Lower lobe of right lung (tissue), 2 donors: ENCODE results near the gene PTP4A2. TPM values are rescaled to one million over a fixed set of nuclear protein-coding genes. Genes with fewer than 3 reads are reported as not detected.

Experiments
- ATAC-seq, 2 donors: fragments of 200-7000 bp; cut with Tn5 transposase; one replicate each; pipeline ENCODE4 v1.9.1; 2020 to 2022; ENCODE audit warnings: mild to moderate bottlenecking in 2 of 2, moderate library complexity in 2 of 2
- DNase-seq: peaks from one replicate; pipeline ENCODE4 v3.0.0-alpha.2; 2020
- H3K27ac ChIP-seq: fragments of 200-600 bp; one replicate; pipeline ENCODE4 v1.8.0; 2022
- H3K27me3 ChIP-seq: fragments of 200-600 bp; one replicate; pipeline ENCODE4 v1.8.0; 2022; ENCODE audit warnings: low read depth
- H3K36me3 ChIP-seq: fragments of 200-600 bp; one replicate; pipeline ENCODE4 v1.8.0; 2022; ENCODE audit warnings: mild to moderate bottlenecking
- H3K4me1 ChIP-seq: fragments of 200-600 bp; one replicate; pipeline ENCODE4 v1.8.0; 2022
- H3K4me3 ChIP-seq: fragments of 200-600 bp; one replicate; pipeline ENCODE4 v1.8.0; 2022; ENCODE audit warnings: mild to moderate bottlenecking
- H3K9me3 ChIP-seq: fragments of 200-600 bp; one replicate; pipeline ENCODE4 v1.8.0; 2022
- intact Hi-C: fragments of 100-400 bp; cut with DNase I; formaldehyde crosslinking; loops from one replicate; pipeline ENCODE4 v1.11.0; 2022
- total RNA-seq: library from RNA; stranded (reverse); fragmentation: NEBNext Ultra II Directional; extraction: Animal tissue kit (Norgen Biotek cat#: 25700); gene quantifications from one replicate; pipeline ENCODE4 v1.2.1, GENCODE V29; 2021
- TF ChIP-seq, protein P1 (sequence below): fragments of 200-600 bp; IDR thresholded peaks from one replicate; pipeline ENCODE4 v1.8.0; 2022; ENCODE audit warnings: antibody characterized with exemption, mild to moderate bottlenecking
- donor health status: DM: no; HTN: yes; CAD: no; lungs with severe emphysema.

The PTP4A2 gene
- total RNA-seq, 1 donor from 2014 or later, result 205 TPM

DNA sequence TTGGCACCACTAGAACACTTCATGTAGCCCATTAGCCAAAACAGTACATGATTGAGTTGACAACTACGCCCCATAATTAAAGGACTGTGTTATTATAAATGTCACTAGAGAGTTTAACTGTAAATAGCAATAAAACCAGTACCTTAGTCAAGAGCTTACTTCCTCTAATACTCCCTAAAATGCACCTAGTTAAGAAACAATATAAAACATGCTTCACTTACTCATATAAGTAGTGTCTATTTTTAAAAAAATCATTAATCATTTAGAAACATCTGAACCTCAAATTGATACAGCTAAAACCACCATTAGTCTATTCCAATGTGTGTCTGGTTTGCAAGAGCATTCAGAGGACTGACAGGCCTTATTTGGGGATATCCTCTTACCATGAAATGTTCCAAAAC lies 25.3 kb downstream of the PTP4A2 start:
- Histone ChIP-seq H3K4me3 (no peak overlapping the region), H3K9me3 (no peaks in the 10 kb centered on the region), H3K27ac (no peak overlapping the region), H3K36me3 (peaks cover 84% of the 10 kb centered on the region), H3K27me3 (no peaks in the 10 kb centered on the region), H3K4me1 (peaks cover 38% of the 10 kb centered on the region)
- DNase-seq (no peak), ATAC-seq (no peak)
- TF ChIP-seq, protein P1, sequence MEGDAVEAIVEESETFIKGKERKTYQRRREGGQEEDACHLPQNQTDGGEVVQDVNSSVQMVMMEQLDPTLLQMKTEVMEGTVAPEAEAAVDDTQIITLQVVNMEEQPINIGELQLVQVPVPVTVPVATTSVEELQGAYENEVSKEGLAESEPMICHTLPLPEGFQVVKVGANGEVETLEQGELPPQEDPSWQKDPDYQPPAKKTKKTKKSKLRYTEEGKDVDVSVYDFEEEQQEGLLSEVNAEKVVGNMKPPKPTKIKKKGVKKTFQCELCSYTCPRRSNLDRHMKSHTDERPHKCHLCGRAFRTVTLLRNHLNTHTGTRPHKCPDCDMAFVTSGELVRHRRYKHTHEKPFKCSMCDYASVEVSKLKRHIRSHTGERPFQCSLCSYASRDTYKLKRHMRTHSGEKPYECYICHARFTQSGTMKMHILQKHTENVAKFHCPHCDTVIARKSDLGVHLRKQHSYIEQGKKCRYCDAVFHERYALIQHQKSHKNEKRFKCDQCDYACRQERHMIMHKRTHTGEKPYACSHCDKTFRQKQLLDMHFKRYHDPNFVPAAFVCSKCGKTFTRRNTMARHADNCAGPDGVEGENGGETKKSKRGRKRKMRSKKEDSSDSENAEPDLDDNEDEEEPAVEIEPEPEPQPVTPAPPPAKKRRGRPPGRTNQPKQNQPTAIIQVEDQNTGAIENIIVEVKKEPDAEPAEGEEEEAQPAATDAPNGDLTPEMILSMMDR, result no peak
- intact Hi-C loops, result no loop called here

DNA sequence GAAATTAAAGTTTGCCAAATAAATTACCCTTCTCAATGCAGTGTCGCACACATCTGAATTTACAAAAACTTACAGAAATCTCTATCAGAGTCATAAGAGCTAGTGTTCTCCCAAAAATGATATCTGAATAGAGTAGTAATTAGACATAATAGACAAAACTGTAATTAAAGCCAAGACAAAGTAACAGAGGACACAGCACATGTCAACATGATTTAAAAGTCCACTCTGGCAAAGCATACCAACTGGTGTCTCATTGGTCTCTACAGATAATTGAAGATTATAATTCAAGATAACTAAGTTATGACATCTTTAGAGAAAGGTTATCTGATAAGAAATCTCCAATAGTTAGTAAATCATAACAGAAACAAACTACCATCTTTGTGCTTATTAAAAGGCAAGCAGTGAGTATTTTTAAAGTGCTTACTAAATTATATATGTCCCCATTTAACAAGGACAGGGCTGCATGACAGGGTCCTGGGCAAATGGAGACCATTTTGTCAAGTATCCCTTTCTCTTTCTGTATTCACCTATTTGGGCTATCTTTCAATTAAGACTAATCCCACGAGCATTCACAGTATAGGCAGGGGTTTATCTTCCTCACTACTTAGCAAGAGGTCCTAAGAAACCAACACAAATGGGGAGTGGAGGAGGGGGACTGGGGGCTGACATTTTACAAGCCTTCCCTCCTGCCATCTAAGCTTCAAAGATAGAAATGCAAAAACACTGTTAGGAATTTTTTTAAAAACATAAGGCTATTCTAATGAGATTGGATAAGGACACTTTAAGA lies 26.0 kb downstream of the PTP4A2 start:
- intact Hi-C loops, result no loop called here
- TF ChIP-seq, protein P1, result no peak
- H3K4me1 ChIP-seq, result peaks cover 38% of the 10 kb centered on the region
- no peak for DNase-seq
- no peaks in the 10 kb centered on the region for H3K9me3 ChIP-seq
- H3K36me3 ChIP-seq, result peaks cover 84% of the 10 kb centered on the region
- no peaks in the 10 kb centered on the region for H3K27me3 ChIP-seq
- ATAC-seq, result no peak
- H3K27ac ChIP-seq, result no peak overlapping the region
- H3K4me3 ChIP-seq, result no peak overlapping the region

DNA sequence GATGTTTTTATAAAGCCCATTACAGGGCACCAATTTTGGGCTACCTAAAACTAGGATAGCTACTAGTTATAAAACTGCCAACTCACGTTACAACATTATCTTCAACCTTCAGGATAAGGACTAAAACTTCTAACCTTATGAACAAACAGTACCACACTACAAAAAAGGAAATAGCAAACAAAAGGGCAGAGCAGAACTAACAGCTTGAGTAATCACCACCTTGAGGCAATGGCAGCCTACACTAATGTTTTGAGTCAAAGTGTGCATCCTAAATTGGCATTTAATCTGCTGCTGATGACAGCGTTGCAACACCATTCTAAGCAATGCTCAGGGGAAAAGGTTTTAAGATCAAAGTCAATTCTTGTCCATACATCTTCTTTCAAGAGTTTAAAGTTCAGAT lies 27.2 kb downstream of the PTP4A2 start:
- peak; percentile 34 to 86 for ATAC-seq
- no peak overlapping the region for H3K27ac ChIP-seq
- H3K4me3 ChIP-seq, result no peak overlapping the region
- H3K4me1 ChIP-seq, result peaks cover 38% of the 10 kb centered on the region
- H3K36me3 ChIP-seq, result peaks cover 83% of the 10 kb centered on the region
- TF ChIP-seq, protein P1, result no peak
- intact Hi-C loops, result no loop called here
- H3K9me3 ChIP-seq, result no peaks in the 10 kb centered on the region
- H3K27me3 ChIP-seq, result no peaks in the 10 kb centered on the region
- no peak for DNase-seq

DNA sequence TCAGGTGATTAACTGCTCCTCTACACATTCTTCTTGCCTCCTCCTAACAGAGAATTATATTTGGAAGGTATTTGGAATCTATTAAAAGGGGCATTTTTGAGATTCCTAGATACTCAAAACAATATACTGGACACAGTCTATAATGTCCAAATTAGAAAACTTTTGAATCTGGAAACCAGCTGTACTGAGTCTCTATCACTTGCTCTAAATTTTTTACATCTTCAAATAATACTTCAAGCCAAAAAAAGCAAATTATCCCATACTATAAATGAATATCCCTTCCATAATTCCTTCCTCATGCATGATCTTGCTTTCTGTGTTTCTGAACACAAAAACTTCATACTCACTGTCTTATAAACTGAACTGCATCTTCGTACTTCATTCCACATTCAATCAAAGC lies 28.5 kb downstream of the PTP4A2 start:
- TF ChIP-seq, protein P1, result no peak
- no peaks in the 10 kb centered on the region for H3K27me3 ChIP-seq
- H3K27ac ChIP-seq, result no peak overlapping the region
- peaks cover 45% of the 10 kb centered on the region for H3K4me1 ChIP-seq
- DNase-seq (no peak), ATAC-seq (no peak)
- H3K36me3 ChIP-seq, result peaks cover 83% of the 10 kb centered on the region
- intact Hi-C loops, result no loop called here
- H3K4me3 ChIP-seq, result no peak overlapping the region
- H3K9me3 ChIP-seq, result no peaks in the 10 kb centered on the region

DNA sequence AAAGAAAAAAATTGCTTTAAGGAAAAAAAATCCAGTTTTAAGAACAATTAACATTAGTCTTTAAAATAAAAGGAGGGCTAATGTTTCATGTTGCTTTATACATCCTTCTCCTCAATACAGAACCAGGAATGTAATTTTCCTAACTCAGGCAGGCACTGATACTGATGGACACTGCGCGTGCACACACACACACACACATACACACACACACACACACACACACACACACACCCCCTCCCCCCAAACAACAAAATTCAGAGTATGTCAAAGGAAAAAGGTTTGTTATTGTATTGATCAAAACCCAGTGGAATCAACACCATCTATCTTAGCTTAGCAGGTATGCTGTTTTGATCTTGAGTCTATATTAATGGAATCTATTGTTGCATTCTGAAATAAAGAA lies 31.6 kb downstream of the PTP4A2 start:
- Histone ChIP-seq H3K36me3 (peaks cover 64% of the 10 kb centered on the region), H3K4me3 (no peak overlapping the region), H3K27me3 (no peaks in the 10 kb centered on the region), H3K4me1 (peaks cover 29% of the 10 kb centered on the region), H3K9me3 (no peaks in the 10 kb centered on the region), H3K27ac (no peak overlapping the region)
- no peak for DNase-seq
- TF ChIP-seq, protein P1, result no peak
- no peak for ATAC-seq
- intact Hi-C loops, result no loop called here
